ENCODE measurements around the gene CPE.

- TF ChIP-seq CTCF (IDR thresholded peaks at IDR 0.05) (no peak), POLR2AphosphoS5 (IDR thresholded peaks at IDR 0.05; ENCODE audit: insufficient read depth in 1 of 2, low read depth in 1 of 2) (no peak)
Measured at GRCh38 chr4:165385126-165385525, 6.3 kb downstream of the CPE start.

Data from vagina (tissue), 2 donors.